Neuronal stem cell (in vitro differentiated cells): ENCODE results near the gene SYN1.

Experiments used
- DNase-seq: peaks from one replicate; pipeline ENCODE4 v3.0.0-alpha.2; 2013; ENCODE audit warnings: low spot score
- H2AFZ ChIP-seq: one replicate; pipeline ENCODE4 v1.6.1; 2013; ENCODE audit warnings: mild to moderate bottlenecking, low read length, inconsistent platforms
- H2AK5ac ChIP-seq: 2 replicates; pipeline ENCODE4 v1.6.1; 2013; ENCODE audit warnings: low read depth, mild to moderate bottlenecking, inconsistent platforms, low read length, moderate library complexity, mixed read lengths
- H2BK120ac ChIP-seq: 2 replicates; pipeline ENCODE4 v1.6.1; 2013; ENCODE audit warnings: low read depth, mild to moderate bottlenecking, inconsistent platforms, low read length, moderate library complexity, mixed read lengths
- H2BK12ac ChIP-seq: one replicate; pipeline ENCODE4 v1.6.1; 2013; ENCODE audit warnings: low read length, inconsistent platforms
- H2BK15ac ChIP-seq: 2 replicates; pipeline ENCODE4 v1.6.1; 2013; ENCODE audit warnings: mild to moderate bottlenecking, low read length, inconsistent platforms, mixed read lengths
- H2BK5ac ChIP-seq: one replicate; pipeline ENCODE4 v1.6.1; 2013; ENCODE audit warnings: inconsistent platforms, mild to moderate bottlenecking, low read length, moderate library complexity
- H3K14ac ChIP-seq: one replicate; pipeline ENCODE4 v1.6.1; 2013; ENCODE audit warnings: low read length, inconsistent platforms
- H3K18ac ChIP-seq: 2 replicates; pipeline ENCODE4 v1.6.1; 2013; ENCODE audit warnings: low read length, inconsistent platforms
- H3K23ac ChIP-seq: 2 replicates; pipeline ENCODE4 v1.6.1; 2013; ENCODE audit warnings: low read depth, mild to moderate bottlenecking, mixed read lengths, low read length, inconsistent platforms; ENCODE audit not compliant: poor library complexity
- H3K27ac ChIP-seq: replicated peaks from 3 replicates; pipeline ENCODE4 v1.5.1; 2013; ENCODE audit warnings: low read length, inconsistent platforms
- H3K27me3 ChIP-seq, 3 experiments: 2 replicates each; pipeline ENCODE4 v1.6.1; 2013; ENCODE audit warnings: low read length in 3 of 3, mild to moderate bottlenecking in 2 of 3, inconsistent platforms in 1 of 3, low read depth in 1 of 3, mixed read lengths in 1 of 3, moderate library complexity in 1 of 3; ENCODE audit not compliant: control insufficient read depth in 3 of 3, insufficient read depth in 3 of 3
- H3K36me3 ChIP-seq, 2 donors: replicated peaks in 1 of 2; 2 replicates each; pipeline ENCODE4 v1.6.1; 2013; ENCODE audit warnings: low read length in 2 of 2; ENCODE audit not compliant: control insufficient read depth in 2 of 2, insufficient read depth in 2 of 2
- H3K4ac ChIP-seq: 2 replicates; pipeline ENCODE4 v1.6.1; 2013; ENCODE audit warnings: inconsistent platforms, mild to moderate bottlenecking, low read length, moderate library complexity
- H3K4me1 ChIP-seq, 2 donors: 1 replicate in 1 of 2; 2 replicates in 1 of 2; pipeline ENCODE4 v1.6.1; 2013; ENCODE audit warnings: low read length in 2 of 2, low read depth in 1 of 2; ENCODE audit not compliant: control insufficient read depth in 2 of 2, insufficient read depth in 1 of 2
- H3K4me2 ChIP-seq: one replicate; pipeline ENCODE4 v1.6.1; 2013; ENCODE audit warnings: mild to moderate bottlenecking, low read length, inconsistent platforms; ENCODE audit not compliant: insufficient read depth, poor library complexity, severe bottlenecking
- H3K4me3 ChIP-seq, 2 donors: 2 replicates each; pipeline ENCODE4 v1.5.1; 2013; ENCODE audit warnings: low read length in 2 of 2, mild to moderate bottlenecking in 2 of 2, inconsistent platforms in 1 of 2, moderate library complexity in 1 of 2
- H3K79me1 ChIP-seq: one replicate; pipeline ENCODE4 v1.6.1; 2013; ENCODE audit warnings: low read depth, mild to moderate bottlenecking, inconsistent platforms, low read length, moderate library complexity
- H3K9ac ChIP-seq: one replicate; pipeline ENCODE4 v1.6.1; 2013; ENCODE audit warnings: mild to moderate bottlenecking, low read depth, low read length, inconsistent platforms; ENCODE audit not compliant: poor library complexity
- H3K9me3 ChIP-seq, 2 donors: replicated peaks in 1 of 2; 2 replicates each; pipeline versions ENCODE3 to v1.6.1; 2013; ENCODE audit warnings: low read length in 2 of 2, mild to moderate bottlenecking in 2 of 2, inconsistent platforms in 1 of 2, low read depth in 1 of 2, mixed read lengths in 1 of 2, moderate library complexity in 1 of 2; ENCODE audit not compliant: control insufficient read depth in 2 of 2, insufficient read depth in 1 of 2
- H4K8ac ChIP-seq: one replicate; pipeline ENCODE4 v1.6.1; 2013; ENCODE audit warnings: low read depth, mild to moderate bottlenecking, inconsistent platforms, low read length, moderate library complexity
- H4K91ac ChIP-seq: one replicate; pipeline ENCODE4 v1.6.1; 2013; ENCODE audit warnings: low read length, low read depth, mild to moderate bottlenecking, inconsistent platforms; ENCODE audit not compliant: poor library complexity
- WGBS, 2 donors: extraction: QIAGEN DNeasy Blood & Tissue Kit; methylation state at CpG; one replicate each; pipeline ENCODE4 v1.1.7; 2013; ENCODE audit warnings: missing lambda C conversion rate in 2 of 2, mixed read lengths in 1 of 2; ENCODE audit not compliant: insufficient read length in 2 of 2, insufficient replicate concordance in 1 of 2; ENCODE audit errors: extremely low coverage in 2 of 2; 5-methylcytosine and 5-hydroxymethylcytosine counted together

The SYN1 gene

DNA sequence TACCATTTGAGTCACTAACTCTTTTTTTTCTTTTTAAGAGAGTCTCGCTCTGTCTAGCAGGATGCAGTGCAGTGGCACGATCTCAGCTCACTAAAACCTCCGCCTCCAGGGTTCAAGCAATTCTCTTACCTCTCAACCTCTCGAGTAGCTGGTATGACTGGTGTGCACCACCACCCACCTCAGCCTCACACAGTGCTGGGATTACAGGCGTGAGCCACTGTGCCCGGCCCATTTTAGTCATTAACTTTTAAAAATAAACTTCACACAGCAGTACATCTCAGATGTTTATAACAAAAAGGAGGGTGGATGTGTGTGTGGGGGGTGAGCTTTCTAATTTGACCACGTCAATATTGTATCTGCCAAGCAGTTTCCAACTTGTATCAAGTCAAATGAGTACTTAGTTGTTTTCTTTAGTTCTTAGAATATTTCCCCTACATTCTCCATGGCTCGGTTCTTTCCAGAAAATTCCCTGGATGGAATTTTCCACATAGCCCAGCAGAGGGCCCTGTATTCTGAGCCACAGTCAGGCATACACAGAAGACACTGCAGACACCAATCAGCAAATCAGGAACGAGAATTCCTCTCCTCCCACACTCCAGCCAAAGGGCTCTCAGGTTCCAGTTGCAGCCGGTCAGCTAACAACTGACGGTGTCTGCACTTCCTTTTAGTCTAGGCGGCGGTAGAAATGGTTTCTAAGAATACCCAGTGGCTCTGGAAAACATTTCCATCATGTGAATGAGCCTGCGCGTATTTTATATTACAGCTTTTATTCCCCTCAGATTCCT, 78.7 kb downstream of the SYN1 start:
- no peak overlapping the region for H3K4me2 ChIP-seq

DNA sequence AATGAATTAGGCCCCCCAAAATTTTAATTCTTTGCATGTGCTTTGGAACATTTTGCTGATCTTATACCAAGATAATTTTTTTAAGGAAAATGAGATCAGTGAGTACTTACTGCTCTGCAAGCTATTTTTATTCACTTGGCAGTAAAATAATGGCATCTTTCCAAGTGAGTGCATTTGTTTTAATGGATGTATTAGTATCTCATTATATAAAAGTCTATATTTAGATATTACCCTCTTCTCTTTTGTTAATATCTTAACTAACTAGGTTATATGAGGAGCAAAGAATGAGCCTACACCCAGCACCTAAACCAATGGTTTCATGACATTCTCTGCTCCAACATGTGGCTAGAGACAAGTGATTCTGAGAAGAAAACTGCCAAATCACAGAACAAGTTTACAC, 79.8 kb downstream of the SYN1 start:
- H3K23ac ChIP-seq: no peak overlapping the region
- no peak for DNase-seq
- H3K14ac ChIP-seq: no peak overlapping the region
- no peaks in the 10 kb centered on the region for H3K4me1 ChIP-seq
- H3K79me1 ChIP-seq: no peaks in the 10 kb centered on the region
- no peaks in the 10 kb centered on the region for H3K36me3 ChIP-seq
- no peak overlapping the region for H2AK5ac ChIP-seq
- no peak overlapping the region for H2BK5ac ChIP-seq
- H3K4ac ChIP-seq: no peak overlapping the region
- no peak overlapping the region for H3K4me2 ChIP-seq
- no peak overlapping the region for H2AFZ ChIP-seq
- H3K27ac ChIP-seq: no peak overlapping the region
- no peak overlapping the region for H2BK15ac ChIP-seq
- H2BK12ac ChIP-seq: no peak overlapping the region
- no peak overlapping the region for H3K18ac ChIP-seq
- H4K91ac ChIP-seq: no peak overlapping the region
- H3K27me3 ChIP-seq: no peaks in the 10 kb centered on the region
- no peaks in the 10 kb centered on the region for H3K9me3 ChIP-seq
- H2BK120ac ChIP-seq: no peak overlapping the region
- H3K4me3 ChIP-seq: no peak overlapping the region
- no peak overlapping the region for H3K9ac ChIP-seq
- H4K8ac ChIP-seq: no peak overlapping the region

More for the DNA sequence above, 78.7 kb downstream of the SYN1 start:
- no peaks in the 10 kb centered on the region for H3K27me3 ChIP-seq
- H3K9me3 ChIP-seq: no peaks in the 10 kb centered on the region
- no peaks in the 10 kb centered on the region for H3K36me3 ChIP-seq
- H4K8ac ChIP-seq: no peak overlapping the region
- H2BK120ac ChIP-seq: no peak overlapping the region
- no peak overlapping the region for H4K91ac ChIP-seq
- H3K14ac ChIP-seq: no peak overlapping the region
- H2BK15ac ChIP-seq: no peak overlapping the region
- H2AFZ ChIP-seq: peak overlapping the region; percentile 81
- H2BK12ac ChIP-seq: no peak overlapping the region
- H3K9ac ChIP-seq: no peak overlapping the region
- no peaks in the 10 kb centered on the region for H3K4me1 ChIP-seq
- H3K23ac ChIP-seq: no peak overlapping the region
- H3K27ac ChIP-seq: no peak overlapping the region
- H3K4me3 ChIP-seq: no peak overlapping the region
- DNase-seq: peak; percentile 56
- WGBS, 2 donors: no CpG with 5 or more reads among the region's 15 CpGs
- H3K18ac ChIP-seq: no peak overlapping the region
- H2BK5ac ChIP-seq: no peak overlapping the region
- H2AK5ac ChIP-seq: no peak overlapping the region
- no peak overlapping the region for H3K4ac ChIP-seq
- H3K79me1 ChIP-seq: no peaks in the 10 kb centered on the region

DNA sequence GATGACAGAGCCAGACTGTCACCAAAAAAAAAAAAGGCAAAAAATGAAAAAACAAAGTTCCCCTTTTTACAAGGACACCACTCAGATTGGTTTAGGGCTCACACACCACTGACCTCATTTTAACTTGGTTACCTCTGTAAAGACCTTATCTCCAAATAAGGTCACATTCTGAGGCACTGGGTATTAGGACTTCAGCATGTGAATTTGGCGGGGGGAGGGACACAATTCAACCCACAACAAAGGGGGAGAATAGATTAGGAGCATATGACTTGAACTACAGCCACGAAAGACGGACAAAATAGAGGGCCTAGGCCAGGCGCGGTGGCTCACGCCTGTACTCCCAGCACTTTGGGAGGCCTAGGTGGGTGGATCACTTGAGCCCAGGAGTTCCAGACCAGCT, 89.6 kb downstream of the SYN1 start:
- DNase-seq: no peak
- H2AFZ ChIP-seq: no peak overlapping the region

DNA sequence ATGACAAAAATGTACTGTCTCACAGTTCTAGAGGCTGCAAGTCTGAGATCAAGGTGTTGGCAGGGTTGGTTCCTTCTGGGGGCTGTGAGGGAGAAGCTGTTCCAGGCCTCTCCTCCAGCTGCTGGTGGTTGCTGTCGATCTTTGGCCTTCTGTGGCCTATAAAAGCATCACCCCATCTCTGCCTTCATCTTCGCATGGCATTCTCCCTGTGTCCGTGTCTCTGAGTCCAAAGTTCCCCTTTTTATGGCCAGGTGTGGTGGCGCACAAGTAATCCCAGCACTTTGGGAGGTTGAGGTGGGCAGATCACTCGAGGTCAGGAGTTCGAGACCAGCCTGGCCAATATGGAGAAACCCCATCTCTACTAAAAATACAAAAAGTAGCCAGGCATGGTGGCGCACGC, 90.1 kb downstream of the SYN1 start:
- H3K9me3 ChIP-seq: no peaks in the 10 kb centered on the region
- H4K8ac ChIP-seq: no peak overlapping the region
- no peaks in the 10 kb centered on the region for H3K4me1 ChIP-seq
- H3K4me2 ChIP-seq: no peak overlapping the region
- H2BK120ac ChIP-seq: no peak overlapping the region
- H2AFZ ChIP-seq: no peak overlapping the region
- no peak overlapping the region for H3K23ac ChIP-seq
- H2AK5ac ChIP-seq: no peak overlapping the region
- no peaks in the 10 kb centered on the region for H3K79me1 ChIP-seq
- WGBS, 2 donors: no CpG with 5 or more reads among the region's 8 CpGs
- no peak overlapping the region for H2BK5ac ChIP-seq
- no peak overlapping the region for H3K18ac ChIP-seq
- no peak for DNase-seq
- H2BK12ac ChIP-seq: no peak overlapping the region
- no peak overlapping the region for H4K91ac ChIP-seq
- H3K36me3 ChIP-seq: no peaks in the 10 kb centered on the region
- H3K9ac ChIP-seq: no peak overlapping the region
- no peak overlapping the region for H3K4ac ChIP-seq
- H3K27ac ChIP-seq: no peak overlapping the region
- H3K14ac ChIP-seq: no peak overlapping the region
- no peak overlapping the region for H2BK15ac ChIP-seq
- H3K27me3 ChIP-seq: peaks cover 0 to 3% (median 0%) of the 10 kb centered on the region in 3 experiments
- H3K4me3 ChIP-seq: no peak overlapping the region

More for the DNA sequence above, 89.6 kb downstream of the SYN1 start:
- no peak overlapping the region for H2BK12ac ChIP-seq
- H3K36me3 ChIP-seq: no peaks in the 10 kb centered on the region
- no peak overlapping the region for H3K27ac ChIP-seq
- no peak overlapping the region for H4K91ac ChIP-seq
- no peak overlapping the region for H2AK5ac ChIP-seq
- no peak overlapping the region for H3K4me3 ChIP-seq
- H3K18ac ChIP-seq: no peak overlapping the region
- H2BK120ac ChIP-seq: no peak overlapping the region
- H3K23ac ChIP-seq: no peak overlapping the region
- H2BK15ac ChIP-seq: no peak overlapping the region
- H3K79me1 ChIP-seq: no peaks in the 10 kb centered on the region
- peaks cover 0 to 3% (median 0%) of the 10 kb centered on the region in 3 experiments for H3K27me3 ChIP-seq
- H2BK5ac ChIP-seq: no peak overlapping the region
- no peaks in the 10 kb centered on the region for H3K4me1 ChIP-seq
- no peak overlapping the region for H3K4ac ChIP-seq
- no CpG with 5 or more reads among the region's 6 CpGs for WGBS, 2 donors
- no peak overlapping the region for H4K8ac ChIP-seq
- no peak overlapping the region for H3K14ac ChIP-seq
- H3K9ac ChIP-seq: no peak overlapping the region
- no peak overlapping the region for H3K4me2 ChIP-seq
- H3K9me3 ChIP-seq: no peaks in the 10 kb centered on the region
